Measurements from ENCODE around the gene DMKN. TPM values are rescaled to one million over a fixed set of nuclear protein-coding genes. Genes with fewer than 3 reads are reported as not detected.

The DMKN gene
- total RNA-seq, 2 donors from 2014 or later: 3.7 to 7.5 TPM

DNA sequence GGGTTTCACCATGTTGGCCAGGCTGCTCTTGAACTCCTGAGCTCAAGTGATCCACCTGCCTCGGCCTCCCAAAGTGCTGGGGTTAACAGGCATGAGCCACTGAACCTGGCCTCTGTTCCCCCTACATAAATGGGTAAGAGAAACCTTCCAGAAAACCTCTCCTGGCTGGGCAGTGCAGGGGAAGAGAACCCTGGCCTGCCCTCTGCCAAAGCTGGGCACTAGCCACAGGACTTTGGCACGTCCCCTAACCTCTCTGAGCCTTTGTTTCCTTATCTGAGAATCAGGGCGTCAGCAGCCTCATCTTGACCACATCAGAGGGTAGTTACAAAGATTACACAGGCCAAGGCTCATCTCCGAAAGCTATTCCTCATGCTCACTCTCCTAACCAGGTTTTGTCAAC is 12.4 kb upstream of the DMKN start:
- ATAC-seq (replicated peaks in 1 of 2) (no peak), DNase-seq (no peak)
- H3K36me3 Mint-ChIP-seq (ENCODE audit: insufficient read depth in 2 of 2): no peaks in the 10 kb centered on the region
- no peaks in the 10 kb centered on the region for H3K9me3 Mint-ChIP-seq
- H3K27ac Mint-ChIP-seq: no peak overlapping the region
- H3K27me3 Mint-ChIP-seq (ENCODE audit: low read depth): peaks cover 17% of the 10 kb centered on the region
- no peaks in the 10 kb centered on the region for H3K4me1 Mint-ChIP-seq (ENCODE audit: low read depth)
- H3K4me3 Mint-ChIP-seq: no peak overlapping the region

DNA sequence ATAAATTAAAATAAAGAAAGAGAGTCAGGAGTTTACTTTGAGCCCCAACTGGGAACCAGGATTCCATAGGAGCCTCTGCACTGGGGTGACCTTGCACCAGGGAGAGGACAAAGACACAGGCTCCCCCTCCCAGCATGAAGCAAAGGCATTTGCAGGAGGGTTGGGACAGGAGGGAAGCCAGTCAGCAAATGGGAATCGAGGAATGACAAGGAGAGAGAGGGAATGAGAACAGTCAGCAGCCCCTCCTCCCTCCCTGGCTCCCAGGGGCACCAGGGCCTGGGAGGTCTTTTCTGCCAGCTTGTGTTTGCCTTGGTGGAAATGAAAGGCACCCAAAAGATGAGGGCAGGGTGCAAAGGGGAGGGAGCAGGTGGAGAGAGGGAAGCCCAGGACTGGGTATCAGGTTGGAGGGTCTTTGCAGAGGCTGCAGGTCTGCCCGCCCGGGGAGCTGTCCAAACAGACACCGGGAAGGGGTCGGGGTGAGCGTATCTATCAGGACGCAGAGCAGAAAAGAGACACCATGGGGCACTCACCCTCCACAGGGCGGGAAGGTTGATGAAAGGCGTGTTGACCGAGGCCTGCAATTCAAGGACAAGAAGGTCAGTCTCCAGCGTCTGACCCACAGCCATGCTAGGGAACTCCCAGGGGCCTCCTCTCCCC is 10.9 kb upstream of the DMKN start:
- ATAC-seq (replicated peaks in 1 of 2) (no peak), DNase-seq (no peak)
- Mint-ChIP-seq H3K27me3 (ENCODE audit: low read depth) (peaks cover 21% of the 10 kb centered on the region), H3K9me3 (no peaks in the 10 kb centered on the region), H3K4me3 (no peak overlapping the region), H3K27ac (no peak overlapping the region), H3K36me3 (ENCODE audit: insufficient read depth in 2 of 2) (no peaks in the 10 kb centered on the region), H3K4me1 (ENCODE audit: low read depth) (no peaks in the 10 kb centered on the region)

DNA sequence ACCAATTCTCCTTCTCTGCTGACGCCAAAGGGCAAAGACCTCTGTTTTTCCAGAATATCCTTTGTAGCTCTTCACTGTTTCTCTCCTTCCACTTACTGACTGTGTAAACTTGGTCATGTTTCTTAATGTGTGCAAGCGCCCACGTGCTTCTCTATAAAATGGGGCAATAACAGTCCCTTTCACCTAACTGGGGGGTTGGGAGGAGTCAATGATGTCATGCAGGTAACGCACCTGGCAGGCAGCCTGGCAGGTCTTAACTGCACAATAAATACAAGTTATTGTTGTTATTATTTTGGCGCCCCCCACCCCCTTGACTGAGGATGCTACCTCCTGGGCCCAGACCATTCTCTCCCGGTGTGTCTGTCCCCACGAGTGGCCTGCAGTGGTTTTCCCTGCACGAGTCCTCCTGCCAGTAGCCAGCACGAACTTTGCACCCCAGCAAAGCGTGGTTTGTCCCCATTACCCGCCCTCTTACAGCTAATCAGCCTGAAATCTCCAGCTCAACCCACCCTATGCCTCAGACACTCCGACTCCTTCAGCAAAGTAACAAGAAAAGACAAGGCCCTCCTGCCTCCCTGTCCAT is 9.4 kb upstream of the DMKN start:
- ATAC-seq (replicated peaks in 1 of 2) (no peak), DNase-seq (no peak)
- Mint-ChIP-seq H3K27me3 (ENCODE audit: low read depth) (peaks cover 11% of the 10 kb centered on the region), H3K27ac (no peak overlapping the region), H3K36me3 (ENCODE audit: insufficient read depth in 2 of 2) (no peaks in the 10 kb centered on the region), H3K4me1 (ENCODE audit: low read depth) (no peaks in the 10 kb centered on the region), H3K4me3 (no peak overlapping the region), H3K9me3 (no peaks in the 10 kb centered on the region)

DNA sequence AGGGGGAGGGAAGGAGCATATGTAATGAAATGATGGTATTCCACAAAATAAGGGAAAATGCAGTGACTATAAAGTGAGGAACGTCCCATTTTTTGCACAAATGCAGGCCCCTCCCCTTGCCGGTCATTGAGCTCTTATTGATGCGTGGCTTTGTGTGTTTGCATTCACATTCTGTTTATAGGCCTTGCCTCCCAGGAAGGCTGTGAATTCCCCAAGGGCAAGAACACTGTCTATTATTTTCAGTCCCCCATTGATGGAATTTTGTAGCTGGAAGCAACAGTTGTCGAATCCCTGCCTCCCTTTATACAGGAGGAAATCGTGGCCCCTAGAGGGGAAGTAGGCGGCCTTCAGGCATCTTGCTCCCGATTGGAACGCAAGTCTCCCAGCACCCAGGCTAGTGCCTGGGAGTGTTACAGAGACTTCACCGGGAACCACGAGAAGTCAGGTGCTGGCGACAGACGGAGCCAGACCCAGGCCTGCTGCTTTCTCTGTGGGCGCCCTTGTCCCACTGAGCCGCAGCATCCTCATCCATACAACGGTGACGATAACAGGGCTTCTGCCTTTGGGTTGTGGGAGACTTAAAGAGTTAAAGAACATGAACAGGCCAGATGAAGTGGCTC is 7.8 kb upstream of the DMKN start:
- H3K9me3 Mint-ChIP-seq: no peaks in the 10 kb centered on the region
- no peaks in the 10 kb centered on the region for H3K36me3 Mint-ChIP-seq (ENCODE audit: insufficient read depth in 2 of 2)
- H3K4me1 Mint-ChIP-seq (ENCODE audit: low read depth): no peaks in the 10 kb centered on the region
- DNase-seq: no peak
- no peak overlapping the region for H3K27ac Mint-ChIP-seq
- no peak overlapping the region for H3K4me3 Mint-ChIP-seq
- H3K27me3 Mint-ChIP-seq (ENCODE audit: low read depth): peaks cover 7% of the 10 kb centered on the region
- no peak for ATAC-seq (replicated peaks in 1 of 2)

DNA sequence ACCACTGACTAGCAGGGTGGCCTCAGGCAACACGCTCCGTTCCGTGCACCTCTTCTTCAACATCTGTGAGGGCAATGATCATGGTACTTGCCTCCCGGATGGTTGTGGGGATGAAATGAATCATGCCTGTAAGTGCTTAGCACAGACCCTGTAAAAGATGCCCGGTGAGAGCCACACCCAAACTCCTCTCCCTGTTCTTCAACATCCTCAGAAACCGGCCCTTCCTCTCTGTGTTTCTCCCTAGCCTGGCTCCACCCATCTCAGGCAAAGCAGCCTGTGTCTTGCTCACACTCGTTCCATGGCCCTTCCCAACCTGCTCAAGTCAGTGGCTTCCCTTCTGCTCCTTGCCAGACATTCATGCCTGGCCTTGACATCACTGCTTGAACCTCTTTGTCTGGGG is 5.8 kb upstream of the DMKN start:
- no peak for ATAC-seq (replicated peaks in 1 of 2)
- no peak overlapping the region for H3K4me3 Mint-ChIP-seq
- no peaks in the 10 kb centered on the region for H3K36me3 Mint-ChIP-seq (ENCODE audit: insufficient read depth in 2 of 2)
- no peaks in the 10 kb centered on the region for H3K9me3 Mint-ChIP-seq
- no peaks in the 10 kb centered on the region for H3K4me1 Mint-ChIP-seq (ENCODE audit: low read depth)
- peaks cover 7% of the 10 kb centered on the region for H3K27me3 Mint-ChIP-seq (ENCODE audit: low read depth)
- no peak overlapping the region for H3K27ac Mint-ChIP-seq
- DNase-seq: no peak

DNA sequence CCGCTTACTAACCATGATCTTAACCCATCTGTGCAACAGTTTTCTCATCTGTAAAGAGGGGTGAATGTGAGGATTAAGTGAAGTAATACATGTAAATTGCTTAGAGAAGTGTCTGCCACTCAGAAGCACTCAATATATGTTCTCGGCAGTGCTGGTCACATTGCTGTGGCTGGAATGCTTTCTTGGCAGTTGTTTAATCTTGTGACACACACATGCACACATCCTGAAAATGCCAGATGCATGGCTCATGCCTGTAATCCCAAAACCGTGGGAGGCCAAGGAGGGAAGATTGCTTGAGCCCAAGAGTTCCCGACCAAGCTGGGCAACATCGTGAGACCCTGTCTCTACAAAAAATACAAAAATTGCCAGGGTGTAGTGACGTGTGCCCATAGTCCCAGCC is 4.9 kb upstream of the DMKN start:
- H3K9me3 Mint-ChIP-seq: no peaks in the 10 kb centered on the region
- H3K27ac Mint-ChIP-seq: no peak overlapping the region
- ATAC-seq (replicated peaks in 1 of 2): no peak

GRCh38 chr19:35517342-35517741 is 3.9 kb upstream of the DMKN start:
- Mint-ChIP-seq H3K36me3 (ENCODE audit: insufficient read depth in 2 of 2) (no peaks in the 10 kb centered on the region), H3K27ac (no peak overlapping the region), H3K4me3 (no peak overlapping the region), H3K4me1 (ENCODE audit: low read depth) (no peaks in the 10 kb centered on the region), H3K27me3 (ENCODE audit: low read depth) (peaks cover 19% of the 10 kb centered on the region), H3K9me3 (no peaks in the 10 kb centered on the region)
- no peak for DNase-seq
- ATAC-seq (replicated peaks in 1 of 2): no peak

More for the DNA sequence above, 4.9 kb upstream of the DMKN start:
- H3K36me3 Mint-ChIP-seq (ENCODE audit: insufficient read depth in 2 of 2): no peaks in the 10 kb centered on the region
- DNase-seq: no peak
- H3K27me3 Mint-ChIP-seq (ENCODE audit: low read depth): peaks cover 14% of the 10 kb centered on the region
- no peaks in the 10 kb centered on the region for H3K4me1 Mint-ChIP-seq (ENCODE audit: low read depth)
- no peak overlapping the region for H3K4me3 Mint-ChIP-seq

- no peak for ATAC-seq (replicated peaks in 1 of 2)
- no peak overlapping the region for H3K27ac Mint-ChIP-seq
- no peak for DNase-seq
- H3K4me1 Mint-ChIP-seq (ENCODE audit: low read depth): no peaks in the 10 kb centered on the region
- no peaks in the 10 kb centered on the region for H3K9me3 Mint-ChIP-seq
- peaks cover 23% of the 10 kb centered on the region for H3K27me3 Mint-ChIP-seq (ENCODE audit: low read depth)
- no peak overlapping the region for H3K4me3 Mint-ChIP-seq
- H3K36me3 Mint-ChIP-seq (ENCODE audit: insufficient read depth in 2 of 2): no peaks in the 10 kb centered on the region
Observed at GRCh38 chr19:35516310-35516709, 2.9 kb upstream of the DMKN start.

GRCh38 chr19:35514282-35514809 is 897 bp upstream of the DMKN start:
- Mint-ChIP-seq H3K36me3 (ENCODE audit: insufficient read depth in 2 of 2) (no peaks in the 10 kb centered on the region), H3K4me3 (no peak overlapping the region), H3K9me3 (no peaks in the 10 kb centered on the region), H3K4me1 (ENCODE audit: low read depth) (peaks cover 10% of the 10 kb centered on the region), H3K27ac (no peak overlapping the region), H3K27me3 (ENCODE audit: low read depth) (peaks cover 36% of the 10 kb centered on the region)
- no peak for ATAC-seq (replicated peaks in 1 of 2)
- no peak for DNase-seq

DNA sequence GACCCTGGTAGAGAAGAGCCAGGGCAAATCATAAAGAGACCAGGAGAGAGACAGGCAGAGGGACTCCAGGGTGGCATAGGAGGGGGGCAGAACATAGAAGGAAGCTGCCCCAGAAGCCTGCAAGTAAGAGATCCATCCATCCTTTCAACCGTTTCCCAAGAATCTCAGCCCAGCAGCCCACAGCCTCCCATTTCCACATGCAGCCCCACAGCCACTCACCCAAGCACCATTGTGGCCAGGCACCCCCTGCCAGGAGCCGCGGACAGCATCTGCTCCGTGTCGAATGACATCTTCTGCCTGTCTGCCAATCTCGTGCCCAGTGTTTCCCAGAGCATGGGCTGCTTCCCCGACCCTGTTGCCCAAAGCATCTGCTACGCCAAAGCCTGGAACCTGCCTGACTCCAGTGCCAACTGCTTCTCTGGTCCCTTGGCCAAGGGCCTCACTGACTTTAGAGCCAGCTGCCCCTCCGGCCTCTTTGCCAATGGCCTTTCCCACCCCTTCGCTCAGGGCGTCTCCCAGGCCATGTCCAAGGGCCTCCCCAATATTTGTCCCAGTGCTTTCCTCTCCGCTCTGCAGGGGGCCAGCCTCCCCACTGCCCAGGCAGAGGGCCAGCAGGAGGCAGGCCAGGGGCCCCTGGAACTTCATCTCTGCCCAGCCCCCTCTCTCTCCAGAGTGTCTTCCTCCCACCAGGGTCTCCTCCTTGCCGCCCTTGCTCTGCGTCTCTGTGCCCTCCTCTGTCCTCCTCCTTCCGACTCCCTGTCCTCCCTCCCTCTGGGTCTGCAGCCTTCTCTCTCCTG is 420 bp downstream of the DMKN start:
- H3K4me1 Mint-ChIP-seq (ENCODE audit: low read depth): peaks cover 14% of the 10 kb centered on the region
- no peaks in the 10 kb centered on the region for H3K36me3 Mint-ChIP-seq (ENCODE audit: insufficient read depth in 2 of 2)
- ATAC-seq (replicated peaks in 1 of 2): no peak
- no peaks in the 10 kb centered on the region for H3K9me3 Mint-ChIP-seq
- H3K27ac Mint-ChIP-seq: no peak overlapping the region
- peaks cover 37% of the 10 kb centered on the region for H3K27me3 Mint-ChIP-seq (ENCODE audit: low read depth)
- no peak overlapping the region for H3K4me3 Mint-ChIP-seq
- DNase-seq: no peak

GRCh38 chr19:35511337-35511736 is 2.1 kb downstream of the DMKN start:
- no peak for ATAC-seq (replicated peaks in 1 of 2)
- Mint-ChIP-seq H3K36me3 (ENCODE audit: insufficient read depth in 2 of 2) (no peaks in the 10 kb centered on the region), H3K27me3 (ENCODE audit: low read depth) (peaks cover 48% of the 10 kb centered on the region), H3K27ac (no peak overlapping the region), H3K4me3 (no peak overlapping the region), H3K9me3 (no peaks in the 10 kb centered on the region), H3K4me1 (ENCODE audit: low read depth) (peaks cover 14% of the 10 kb centered on the region)
- no peak for DNase-seq

DNA sequence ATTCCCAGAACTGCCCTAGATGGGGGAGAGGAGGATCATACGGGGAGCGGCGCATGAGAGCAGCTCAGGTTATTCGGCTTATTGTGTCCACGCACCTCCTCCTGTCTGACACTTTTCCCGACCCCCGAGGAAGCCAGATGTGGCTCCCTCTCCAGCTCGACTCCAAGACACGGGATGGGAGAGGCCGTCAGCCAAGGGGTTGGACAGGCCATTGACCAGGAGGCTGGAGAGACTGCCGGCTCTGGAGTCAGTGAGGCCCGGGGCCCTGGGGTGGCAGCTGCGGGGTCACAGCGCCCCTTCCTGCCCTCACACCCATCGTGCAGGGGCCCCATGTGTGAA is 2.9 kb downstream of the DMKN start:
- Mint-ChIP-seq H3K27me3 (ENCODE audit: low read depth) (peaks cover 53% of the 10 kb centered on the region), H3K27ac (no peak overlapping the region), H3K4me3 (peak overlapping the region; percentile 80 to 82), H3K4me1 (ENCODE audit: low read depth) (peaks cover 14% of the 10 kb centered on the region), H3K9me3 (no peaks in the 10 kb centered on the region), H3K36me3 (ENCODE audit: insufficient read depth in 2 of 2) (no peaks in the 10 kb centered on the region)
- DNase-seq: no peak
- ATAC-seq (replicated peaks in 1 of 2): peak; percentile 2 to 5

Data from activated T-cell treated with anti-CD3 and anti-CD28 coated beads, Interleukin-2, amount 50 U/mL, for 72 hours (primary cell).